ENCODE data around the gene MAGED2. TPM values are rescaled to one million over a fixed set of nuclear protein-coding genes. Genes with fewer than 3 reads are reported as not detected.
"Not testable (repeated sequence)": the region's sequence is repeated elsewhere in the genome, so short reads cannot be mapped to it uniquely, and the experiment has no call there.

The MAGED2 gene
- polyA plus RNA-seq, 1 experiment: 368 TPM

GRCh38 chrX:54824195-54824594 is 16.6 kb downstream of the MAGED2 start:
- no peak overlapping the region for H3K4me3 ChIP-seq (ENCODE audit: low read depth, low read length)
- CTCF ChIA-PET: no interaction called here
- no peaks in the 10 kb centered on the region for H3K27me3 ChIP-seq (ENCODE audit: control insufficient read depth, insufficient read depth, low read length)
- H3K27ac ChIP-seq (ENCODE audit: low read depth, low read length): no peak overlapping the region
- TF ChIP-seq CTCF (IDR thresholded peaks at IDR 0.05; ENCODE audit: low read depth, low read length): no peak
- POLR2A ChIA-PET: no interaction called here
- H3K9me3 ChIP-seq (ENCODE audit: control insufficient read depth, insufficient read depth, low read length): no peaks in the 10 kb centered on the region
- DNase-seq (ENCODE audit: low read depth, low spot score): no peak

GRCh38 chrX:54824722-54825121 is 17.2 kb downstream of the MAGED2 start:
- no peaks in the 10 kb centered on the region for H3K27me3 ChIP-seq (ENCODE audit: control insufficient read depth, insufficient read depth, low read length)
- CTCF ChIA-PET: no interaction called here
- H3K4me3 ChIP-seq (ENCODE audit: low read depth, low read length): no peak overlapping the region
- TF ChIP-seq CTCF (IDR thresholded peaks at IDR 0.05; ENCODE audit: low read depth, low read length): no peak
- POLR2A ChIA-PET: no interaction called here
- H3K9me3 ChIP-seq (ENCODE audit: control insufficient read depth, insufficient read depth, low read length): no peaks in the 10 kb centered on the region
- DNase-seq (ENCODE audit: low read depth, low spot score): no peak
- no peak overlapping the region for H3K27ac ChIP-seq (ENCODE audit: low read depth, low read length)

- H3K27ac ChIP-seq (ENCODE audit: low read depth, low read length): no peak overlapping the region
These were observed 18.3 kb downstream of the MAGED2 start for GRCh38 chrX:54825716-54826438.

GRCh38 chrX:54826598-54826997 is 19.1 kb downstream of the MAGED2 start:
- no peak for DNase-seq (ENCODE audit: low read depth, low spot score)
- ChIA-PET POLR2A (no interaction called here), CTCF (no interaction called here)
- Histone ChIP-seq H3K9me3 (ENCODE audit: control insufficient read depth, insufficient read depth, low read length) (no peaks in the 10 kb centered on the region), H3K27ac (ENCODE audit: low read depth, low read length) (no peak overlapping the region), H3K4me3 (ENCODE audit: low read depth, low read length) (no peak overlapping the region), H3K27me3 (ENCODE audit: control insufficient read depth, insufficient read depth, low read length) (no peaks in the 10 kb centered on the region)
- TF ChIP-seq CTCF (IDR thresholded peaks at IDR 0.05; ENCODE audit: low read depth, low read length): no peak

More at GRCh38 chrX:54825716-54826438, 18.3 kb downstream of the MAGED2 start:
- DNase-seq (ENCODE audit: low read depth, low spot score): no peak
- ChIA-PET CTCF (no interaction called here), POLR2A (no interaction called here)
- TF ChIP-seq CTCF (IDR thresholded peaks at IDR 0.05; ENCODE audit: low read depth, low read length): no peak
- H3K9me3 ChIP-seq (ENCODE audit: control insufficient read depth, insufficient read depth, low read length): no peaks in the 10 kb centered on the region
- no peak overlapping the region for H3K4me3 ChIP-seq (ENCODE audit: low read depth, low read length)
- H3K27me3 ChIP-seq (ENCODE audit: control insufficient read depth, insufficient read depth, low read length): no peaks in the 10 kb centered on the region

- TF ChIP-seq CTCF (IDR thresholded peaks at IDR 0.05; ENCODE audit: low read depth, low read length): no peak
- Histone ChIP-seq H3K27me3 (ENCODE audit: control insufficient read depth, insufficient read depth, low read length) (peaks cover 2% of the 10 kb centered on the region), H3K9me3 (ENCODE audit: control insufficient read depth, insufficient read depth, low read length) (no peaks in the 10 kb centered on the region), H3K27ac (ENCODE audit: low read depth, low read length) (no peak overlapping the region), H3K4me3 (ENCODE audit: low read depth, low read length) (no peak overlapping the region)
- DNase-seq (ENCODE audit: low read depth, low spot score): no peak
- CTCF ChIA-PET: no interaction called here
- POLR2A ChIA-PET: no interaction called here
These were observed 31.0 kb downstream of the MAGED2 start for GRCh38 chrX:54838583-54838982.

- H3K4me3 ChIP-seq (ENCODE audit: low read depth, low read length); POLR2A ChIA-PET; DNase-seq (ENCODE audit: low read depth, low spot score); H3K27me3 ChIP-seq (ENCODE audit: control insufficient read depth, insufficient read depth, low read length); CTCF ChIA-PET; H3K9me3 ChIP-seq (ENCODE audit: control insufficient read depth, insufficient read depth, low read length); H3K27ac ChIP-seq (ENCODE audit: low read depth, low read length): not testable (repeated sequence)
These were observed 33.8 kb downstream of the MAGED2 start for GRCh38 chrX:54841184-54841874.

Data from AG04450 (cell line).